Left cardiac atrium (tissue), 4 donors: ENCODE measurements around the gene DMRT2. TPM values are rescaled to one million over a fixed set of nuclear protein-coding genes. Genes with fewer than 3 reads are reported as not detected.

Source experiments
- ATAC-seq, 2 donors: fragments of 200-7000 bp; cut with Tn5 transposase; one replicate each; pipeline ENCODE4 v1.9.1; 2020; ENCODE audit warnings: mild to moderate bottlenecking in 2 of 2, moderate library complexity in 2 of 2
- DNase-seq: peaks from one replicate; pipeline ENCODE4 v3.0.0-alpha.2; 2020
- intact Hi-C, 2 donors: fragments of 100-400 bp; cut with DNase I; formaldehyde crosslinking; loops; one replicate each; pipeline versions ENCODE4 v1.14.1 to v1.15.1; 2022 to 2023
- total RNA-seq, 2 donors: library from RNA; stranded (reverse); fragmentation: NEBNext Ultra II Directional; extraction: Animal tissue kit (Norgen Biotek cat#: 25700); gene quantifications; one replicate each; pipeline ENCODE4 v1.2.1, GENCODE V29; 2021
- donor health status: DM: no; HTN: yes; CAD: no.
- donor health status: DM: no; HTN: yes; CAD: no; lungs with severe emphysema.
- donor health status: DM: yes; HTN: yes; CAD: no.
- donor health status: Dilated cardiomyopathy.

Gene DMRT2
- total RNA-seq, 2 donors from 2014 or later, result 0.68 TPM; not detected in 1

GRCh38 chr9:1083325-1083913, 33.3 kb downstream of the DMRT2 start:
- peak; percentile 63 to 83 for ATAC-seq
- DNase-seq, result peak; percentile 41
- intact Hi-C loops, result no loop called here

GRCh38 chr9:1085086-1085485, 34.9 kb downstream of the DMRT2 start:
- DNase-seq (no peak), ATAC-seq (no peak)
- intact Hi-C loops, result no loop called here

- ATAC-seq, result no peak
- intact Hi-C loops, result no loop called here
- no peak for DNase-seq
These were observed 36.4 kb downstream of the DMRT2 start for GRCh38 chr9:1086517-1086916.

GRCh38 chr9:1087120-1087881, 37.1 kb downstream of the DMRT2 start:
- ATAC-seq, result no peak
- intact Hi-C loops, result no loop called here
- no peak for DNase-seq

- ATAC-seq (no peak), DNase-seq (no peak)
- intact Hi-C loops, result no loop called here
These were observed 44.6 kb downstream of the DMRT2 start for GRCh38 chr9:1094749-1095148.

GRCh38 chr9:1096155-1096964, 46.2 kb downstream of the DMRT2 start:
- no peak for DNase-seq
- no peak for ATAC-seq
- intact Hi-C loops, result no loop called here

- DNase-seq (no peak), ATAC-seq (no peak)
- intact Hi-C loops, result no loop called here
These were observed 48.4 kb downstream of the DMRT2 start for GRCh38 chr9:1098551-1098950.

GRCh38 chr9:1100201-1100600, 50.0 kb downstream of the DMRT2 start:
- ATAC-seq (no peak), DNase-seq (no peak)
- intact Hi-C loops, result loop anchor here (2.0 to 10.0 kb wide), 2 partner anchors 65 to 329 kb away; no protein-coding TSS in a partner anchor

GRCh38 chr9:1100945-1101344, 50.8 kb downstream of the DMRT2 start:
- intact Hi-C loops, result loop anchor here (2.0 to 10.0 kb wide), 2 partner anchors 64 to 328 kb away; no protein-coding TSS in a partner anchor
- DNase-seq (peak; percentile 45), ATAC-seq (peak; percentile 68 to 81)

GRCh38 chr9:1101846-1102641, 51.9 kb downstream of the DMRT2 start:
- intact Hi-C loops, result loop anchor here (2.0 to 10.0 kb wide), 2 partner anchors 63 to 327 kb away; no protein-coding TSS in a partner anchor
- no peak for DNase-seq
- ATAC-seq, result no peak

GRCh38 chr9:1102642-1102970, 52.4 kb downstream of the DMRT2 start:
- DNase-seq (no peak), ATAC-seq (no peak)
- intact Hi-C loops, result loop anchor here in 1 of 2 donors (10.0 kb wide), 1 partner anchor 62 kb away; no protein-coding TSS in a partner anchor

Other genes starting within 250 kb of the DMRT2 start
- gene DMRT1, start 208.7 kb upstream of the DMRT2 start, total RNA-seq, result not detected
- not detected for gene DMRT3, start 73.7 kb upstream of the DMRT2 start, total RNA-seq